Measurements from ENCODE around the gene NDUFAF7.
"Not testable (repeated sequence)": the region's sequence is repeated elsewhere in the genome, so short reads cannot be mapped to it uniquely, and the experiment has no call there.

- not testable (repeated sequence) for TF ChIP-seq TAF1 (IDR thresholded peaks at IDR 0.05; ENCODE audit: borderline replicate concordance, low read depth, low read length); POLR2AphosphoS5 (IDR thresholded peaks at IDR 0.05; ENCODE audit: low read depth, low read length); POLR2A (IDR thresholded peaks at IDR 0.05; ENCODE audit: low read depth, low read length)
Measured at GRCh38 chr2:37195862-37196319, 35.6 kb upstream of the NDUFAF7 start.

Measured in GM12892 (cell line).